GM18909 (cell line): ENCODE data around the gene NME3.

Source experiments
- ATAC-seq: cut with Tn5 transposase; IDR thresholded peaks from one replicate; pipeline ENCODE4 v1.9.1; 2021; ENCODE audit warnings: mild to moderate bottlenecking; ENCODE audit not compliant: unreplicated experiment, poor library complexity

Gene NME3

GRCh38 chr16:1781758-1782407 is 10.5 kb upstream of the NME3 start:
- no peak for ATAC-seq

GRCh38 chr16:1781254-1781653 is 9.9 kb upstream of the NME3 start:
- no peak for ATAC-seq

DNA sequence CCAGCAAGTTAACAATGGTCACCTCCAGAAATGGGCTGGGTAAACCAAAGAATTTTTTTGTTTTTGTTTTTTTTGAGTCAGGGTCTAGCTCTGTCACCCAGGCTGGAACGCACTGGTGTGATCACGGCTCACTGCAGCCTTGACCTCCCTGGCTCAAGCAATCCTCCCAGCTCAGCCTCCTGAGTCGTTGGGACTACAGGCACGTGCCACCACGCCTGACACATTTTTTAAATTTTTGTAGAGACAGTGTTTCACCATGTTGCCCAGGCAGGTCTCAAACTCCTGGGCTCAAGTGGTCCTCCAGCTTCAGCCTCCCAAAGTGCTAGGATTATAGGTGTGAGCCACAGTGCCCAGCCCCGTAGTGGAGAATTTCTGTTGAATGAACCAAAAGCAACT is 9.3 kb upstream of the NME3 start:
- ATAC-seq, result no peak

GRCh38 chr16:1779741-1780676 is 8.7 kb upstream of the NME3 start:
- no peak for ATAC-seq

- ATAC-seq, result no peak
Measured at GRCh38 chr16:1779234-1779701, 7.9 kb upstream of the NME3 start.

- no peak for ATAC-seq
Measured at GRCh38 chr16:1778200-1779179, 7.1 kb upstream of the NME3 start.

DNA sequence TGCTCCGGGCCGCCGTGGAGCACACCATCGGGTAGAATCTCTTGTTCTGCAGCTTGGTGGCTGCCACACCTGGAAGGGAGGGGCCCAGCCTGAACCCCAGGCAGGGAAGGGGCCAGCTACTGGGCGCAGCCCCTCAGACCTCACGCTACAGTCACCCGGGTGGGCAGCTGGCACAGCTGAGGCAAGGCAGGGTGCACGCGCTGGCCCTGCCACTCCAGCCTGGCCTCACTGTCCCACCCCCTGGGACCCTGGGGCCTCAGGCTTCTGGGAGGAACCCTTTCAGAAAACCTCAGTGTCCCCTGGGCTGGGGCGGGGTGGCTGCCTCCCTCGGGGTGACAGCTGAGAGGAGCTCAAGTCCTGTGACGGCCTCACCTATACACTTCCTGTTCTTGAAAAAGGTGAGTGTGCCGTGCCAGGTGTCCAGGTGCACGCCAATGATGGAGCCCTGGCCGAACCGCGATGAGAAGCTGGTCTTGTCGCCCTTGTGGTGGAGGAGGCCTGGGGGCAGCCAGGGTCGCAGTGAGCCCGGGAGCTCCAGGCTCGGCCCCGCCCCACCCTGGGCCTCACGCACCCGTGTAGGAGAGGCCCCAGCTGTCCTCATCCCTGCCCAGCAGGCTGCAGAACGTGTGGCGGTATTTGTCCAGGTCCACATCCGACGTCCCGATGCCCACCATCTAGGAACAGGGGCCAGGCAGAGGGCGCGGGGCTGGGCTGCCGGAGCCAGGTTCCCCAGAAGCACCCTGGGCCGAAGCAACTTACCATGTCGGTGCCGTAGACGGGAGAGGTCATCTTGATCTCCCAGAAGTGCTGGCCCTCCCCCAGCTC is 6.2 kb upstream of the NME3 start:
- no peak for ATAC-seq

GRCh38 chr16:1776991-1777374 is 5.6 kb upstream of the NME3 start:
- no peak for ATAC-seq

GRCh38 chr16:1776672-1776955 is 5.3 kb upstream of the NME3 start:
- no peak for ATAC-seq

DNA sequence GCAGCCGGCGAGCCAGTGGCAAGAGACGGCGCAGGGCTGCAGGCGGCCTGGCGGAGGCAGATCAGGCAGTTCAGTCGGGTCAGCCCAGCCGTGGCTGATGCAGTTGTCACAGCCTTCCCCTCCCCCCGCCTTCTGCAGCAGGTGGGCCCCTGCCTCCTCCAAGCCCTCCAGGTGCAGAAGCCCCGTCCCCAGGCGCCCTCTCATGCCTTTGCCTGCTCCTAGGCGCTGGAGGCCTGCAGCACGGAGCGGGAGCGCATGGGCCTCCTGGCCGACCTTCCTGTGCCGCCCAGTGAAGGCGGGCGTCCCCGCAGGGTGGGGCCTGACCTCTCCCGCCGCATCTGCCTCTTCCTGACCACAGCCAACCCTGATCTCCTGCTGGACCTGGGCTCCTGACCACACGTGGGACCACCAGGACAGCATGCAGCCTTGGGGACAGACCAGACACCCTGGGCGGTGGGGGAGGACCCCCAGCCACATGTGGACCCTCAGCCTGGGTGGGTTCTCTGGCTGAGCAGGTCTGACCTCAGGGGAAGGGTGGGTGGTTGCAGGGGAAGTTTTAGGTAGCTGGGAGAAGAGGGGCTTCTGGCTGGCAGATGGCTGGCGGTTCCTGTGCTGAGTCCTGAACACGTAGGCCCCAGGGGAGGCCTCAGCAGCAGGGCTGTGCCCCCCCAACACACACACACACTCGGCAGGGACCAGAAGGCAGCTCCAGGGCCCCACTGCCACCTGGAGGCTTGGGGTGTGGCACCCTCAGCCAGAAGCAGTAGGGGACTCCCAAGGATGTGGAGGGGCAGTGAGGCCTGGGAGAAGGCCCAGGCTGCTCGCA is 4.7 kb upstream of the NME3 start:
- ATAC-seq, result no peak

- no peak for ATAC-seq
Measured at GRCh38 chr16:1775006-1775845, 3.9 kb upstream of the NME3 start.

- no peak for ATAC-seq
Measured at GRCh38 chr16:1774448-1774780, 3.1 kb upstream of the NME3 start.

DNA sequence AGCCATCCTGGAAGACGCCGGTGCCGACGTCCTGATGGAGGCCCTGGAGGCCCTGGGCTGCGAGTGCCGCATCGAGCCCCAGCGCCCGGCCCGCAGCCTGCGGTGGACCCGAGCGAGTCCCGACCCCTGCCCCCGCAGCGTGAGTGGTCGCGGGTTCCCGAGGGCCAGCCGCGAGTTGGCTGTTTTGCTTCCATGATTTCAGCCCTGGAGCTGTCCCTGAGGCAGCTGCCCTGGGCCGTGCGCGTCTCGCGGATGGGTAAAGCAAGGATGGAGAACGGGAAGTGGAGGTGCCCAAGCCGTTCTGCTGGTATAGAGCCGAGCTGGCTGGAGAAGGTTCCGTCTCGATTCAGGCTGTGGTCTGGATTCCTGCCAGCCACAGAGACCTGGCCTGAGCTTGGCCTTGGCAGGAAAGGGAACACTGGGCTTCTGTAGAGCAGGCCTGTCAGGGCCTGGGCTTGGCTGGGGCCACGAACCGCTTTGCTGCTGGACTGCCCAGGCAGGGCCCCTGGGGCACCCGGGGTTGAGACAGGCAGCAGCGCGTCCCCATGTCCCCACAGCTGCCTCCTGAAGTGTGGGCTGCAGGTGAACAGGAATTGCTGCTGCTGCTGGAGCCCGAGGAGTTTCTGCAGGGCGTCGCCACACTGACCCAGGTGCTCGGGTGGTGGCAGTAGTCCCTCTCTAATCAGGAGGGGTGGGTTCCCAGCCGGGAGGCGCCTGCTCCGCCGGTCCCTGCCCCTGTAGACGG is 2.5 kb upstream of the NME3 start:
- ATAC-seq, result no peak

GRCh38 chr16:1772908-1773702 is 1.8 kb upstream of the NME3 start, which contains the start of gene MRPS34:
TSS of gene MRPS34 (minus strand) at chr16:1773134. CDS start at chr16:1773119, 15 bp downstream.
- ATAC-seq, result peak; percentile 53

GRCh38 chr16:1772362-1772907 is 1.1 kb upstream of the NME3 start, which contains the start of gene EME2:
TSS of gene EME2 (plus strand) at chr16:1772810. CDS start at chr16:1773228, 418 bp downstream.
- peak; percentile 11 for ATAC-seq

DNA sequence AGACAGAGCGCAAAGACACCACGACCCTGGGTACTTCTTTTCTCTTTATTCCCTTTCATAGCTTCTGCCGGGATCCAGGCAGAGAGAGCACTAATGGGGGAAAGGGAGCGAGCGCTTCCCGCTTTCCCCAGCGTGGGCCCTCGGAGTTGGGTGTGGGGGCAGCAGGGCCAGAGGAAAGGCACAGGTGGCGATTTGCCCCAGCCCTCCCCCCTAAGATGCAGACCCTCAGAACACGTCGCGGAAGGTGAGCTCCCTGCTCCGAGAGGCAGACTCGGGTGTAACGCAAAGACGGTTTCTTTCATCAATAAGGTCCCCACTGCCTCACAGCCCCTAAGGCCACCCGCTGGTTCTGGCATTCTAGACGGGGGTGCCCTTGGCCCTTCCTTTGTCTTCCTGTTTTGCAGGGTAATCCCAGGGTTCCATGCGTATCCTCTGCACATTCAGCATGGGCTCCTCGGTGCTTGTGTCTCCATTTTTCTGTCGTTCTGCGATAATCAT is 570 bp upstream of the NME3 start:
- no peak for ATAC-seq
